Tibial artery (tissue), 4 donors: ENCODE results near the gene GLI2.

Experiments used
- DNase-seq, 2 donors: peaks; one replicate each; pipeline ENCODE4 v3.0.0-alpha.2; 2019
- H3K27ac ChIP-seq, 2 donors: fragments of 200-600 bp; sonication (generic) in 1 of 2; 1 replicate in 1 of 2; 2 replicates in 1 of 2; pipeline ENCODE4 v1.5.1; 2018 to 2019; ENCODE audit warnings: mild to moderate bottlenecking in 1 of 2
- H3K27me3 ChIP-seq, 2 donors: fragments of 200-600 bp; sonication (generic) in 1 of 2; one replicate each; pipeline versions ENCODE4 v1.5.1 to v1.6.0; 2016 to 2019
- H3K36me3 ChIP-seq, 3 donors: fragments of 200-600 bp; sonication (generic) in 2 of 3; one replicate each; pipeline ENCODE4 v1.5.1; 2016 to 2019; ENCODE audit warnings: mild to moderate bottlenecking in 2 of 3
- H3K4me1 ChIP-seq, 4 donors: fragments of 200-600 bp; sonication (generic) in 2 of 4; 1 replicate in 3 of 4; 2 replicates in 1 of 4; pipeline ENCODE4 v1.5.1; 2016 to 2019
- H3K4me3 ChIP-seq, 2 donors: fragments of 200-600 bp; sonication (generic) in 1 of 2; 1 replicate in 1 of 2; 2 replicates in 1 of 2; pipeline ENCODE4 v1.5.1; 2018 to 2019; ENCODE audit warnings: mild to moderate bottlenecking in 2 of 2
- H3K9me3 ChIP-seq, 3 donors: fragments of 200-600 bp; sonication (generic) in 1 of 3; one replicate each; pipeline ENCODE4 v1.5.1; 2016 to 2019
- intact Hi-C: fragments of 100-400 bp; cut with DNase I; formaldehyde crosslinking; loops from one replicate; pipeline ENCODE4 v1.15.0; 2023; ENCODE audit warnings: low total_unique reads
- TF ChIP-seq, protein P1 (sequence below), 2 experiments: fragments of 200-600 bp in 1 of 2; fragments of 450-650 bp in 1 of 2; IDR thresholded peaks; one replicate each; pipeline ENCODE4 v1.5.1; 2017 to 2019; ENCODE audit warnings: antibody characterized with exemption in 2 of 2, mild to moderate bottlenecking in 1 of 2, moderate library complexity in 1 of 2

Gene GLI2

DNA sequence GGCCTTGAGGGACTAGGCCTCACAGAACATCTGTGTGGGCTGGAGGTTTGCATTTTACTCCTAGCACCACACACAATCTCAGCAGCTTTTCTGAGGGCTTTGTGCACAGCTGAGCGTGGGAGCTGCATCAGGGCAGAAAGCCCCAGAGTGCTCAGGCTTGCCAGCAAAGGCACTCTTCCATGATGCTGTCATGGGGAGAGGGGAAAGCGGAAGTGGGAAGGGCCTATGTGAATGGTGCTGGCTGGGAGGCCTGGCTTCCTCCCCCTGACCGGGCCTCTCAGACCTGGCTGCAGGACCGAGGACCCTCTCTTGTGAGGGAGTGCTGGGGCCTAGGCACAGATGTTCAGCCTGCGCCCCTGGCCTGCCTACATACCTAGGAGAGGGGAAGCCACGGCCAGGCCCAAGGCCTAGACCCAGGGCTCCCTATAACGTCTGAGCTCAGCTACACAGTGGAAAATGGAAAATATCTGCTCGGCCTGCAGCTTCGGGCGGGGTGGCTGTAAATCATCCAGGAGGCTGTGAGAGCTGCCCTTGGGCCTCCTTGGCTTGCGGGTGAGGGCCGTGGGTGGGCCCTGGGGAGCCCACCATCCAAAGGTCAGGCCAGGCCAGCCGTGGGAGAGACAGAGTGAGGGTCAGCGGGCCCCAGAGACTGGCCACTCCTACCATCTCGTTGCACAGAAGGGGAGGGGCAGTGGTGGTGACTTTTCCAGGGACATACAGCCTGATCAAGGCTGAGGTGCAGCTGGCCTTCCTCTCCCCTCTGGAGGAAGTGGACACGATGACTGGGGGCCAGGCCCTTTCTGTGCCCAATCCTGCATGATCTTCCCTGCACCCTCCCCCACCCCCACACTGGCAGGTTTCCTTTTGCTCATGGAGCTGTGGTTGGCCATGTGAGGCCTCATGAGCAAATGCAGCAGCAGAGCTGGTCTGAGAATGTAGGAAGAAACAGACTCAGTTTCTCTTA lies 22.8 kb downstream of the GLI2 start:
- Histone ChIP-seq H3K9me3 (no peaks in the 10 kb centered on the region), H3K4me3 (no peak overlapping the region), H3K4me1 (peaks cover 0 to 44% (median 38%) of the 10 kb centered on the region in 4 donors), H3K27me3 (no peaks in the 10 kb centered on the region), H3K36me3 (no peaks in the 10 kb centered on the region), H3K27ac (peak overlapping the region; percentile 56 to 60)
- intact Hi-C loops = no loop called here
- TF ChIP-seq, protein P1, sequence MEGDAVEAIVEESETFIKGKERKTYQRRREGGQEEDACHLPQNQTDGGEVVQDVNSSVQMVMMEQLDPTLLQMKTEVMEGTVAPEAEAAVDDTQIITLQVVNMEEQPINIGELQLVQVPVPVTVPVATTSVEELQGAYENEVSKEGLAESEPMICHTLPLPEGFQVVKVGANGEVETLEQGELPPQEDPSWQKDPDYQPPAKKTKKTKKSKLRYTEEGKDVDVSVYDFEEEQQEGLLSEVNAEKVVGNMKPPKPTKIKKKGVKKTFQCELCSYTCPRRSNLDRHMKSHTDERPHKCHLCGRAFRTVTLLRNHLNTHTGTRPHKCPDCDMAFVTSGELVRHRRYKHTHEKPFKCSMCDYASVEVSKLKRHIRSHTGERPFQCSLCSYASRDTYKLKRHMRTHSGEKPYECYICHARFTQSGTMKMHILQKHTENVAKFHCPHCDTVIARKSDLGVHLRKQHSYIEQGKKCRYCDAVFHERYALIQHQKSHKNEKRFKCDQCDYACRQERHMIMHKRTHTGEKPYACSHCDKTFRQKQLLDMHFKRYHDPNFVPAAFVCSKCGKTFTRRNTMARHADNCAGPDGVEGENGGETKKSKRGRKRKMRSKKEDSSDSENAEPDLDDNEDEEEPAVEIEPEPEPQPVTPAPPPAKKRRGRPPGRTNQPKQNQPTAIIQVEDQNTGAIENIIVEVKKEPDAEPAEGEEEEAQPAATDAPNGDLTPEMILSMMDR (IDR thresholded peaks at IDR 0.05) = no peak
- DNase-seq = peak; percentile 19 to 68

DNA sequence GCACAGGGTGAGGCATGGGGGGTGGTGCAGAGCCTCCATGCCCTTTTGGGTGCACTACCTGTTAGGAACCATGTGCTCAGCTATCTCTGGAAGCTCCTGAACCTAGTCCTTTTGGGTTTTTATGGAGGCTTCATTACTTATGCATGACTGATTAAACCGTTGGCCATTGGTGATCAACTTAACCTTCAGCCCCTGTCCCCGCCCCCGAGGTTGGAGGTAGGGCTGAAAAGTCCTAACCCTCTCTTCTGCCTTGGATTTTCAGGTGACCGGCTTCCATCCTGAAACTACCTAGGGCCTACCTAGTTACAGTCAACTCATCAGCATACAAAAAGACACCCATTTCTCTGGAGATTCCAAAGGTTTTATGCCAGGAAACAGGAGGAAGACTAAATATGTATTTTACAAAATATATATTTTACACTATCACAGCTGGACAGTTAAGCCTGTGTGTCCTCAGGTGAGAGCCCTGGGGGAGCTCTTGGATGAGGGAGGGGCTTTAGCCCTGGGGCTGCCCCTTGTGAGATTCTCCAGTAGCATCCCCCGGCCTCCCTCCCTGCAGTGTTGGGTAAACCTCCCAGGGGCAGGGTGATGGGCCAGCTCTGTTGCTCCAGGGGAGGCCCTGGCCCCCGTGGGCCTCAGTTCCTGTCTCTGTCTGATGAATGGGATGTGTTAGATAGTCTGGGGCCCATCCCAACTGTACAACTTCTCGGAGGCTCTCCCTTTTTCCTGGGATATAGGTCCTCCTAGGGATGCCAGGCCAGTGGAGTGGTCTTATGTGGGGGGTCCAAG lies 24.1 kb downstream of the GLI2 start:
- Histone ChIP-seq H3K9me3 (no peaks in the 10 kb centered on the region), H3K4me1 (peaks cover 0 to 54% (median 44%) of the 10 kb centered on the region in 4 donors), H3K36me3 (no peaks in the 10 kb centered on the region), H3K27me3 (no peaks in the 10 kb centered on the region), H3K4me3 (no peak overlapping the region), H3K27ac (no peak overlapping the region)
- TF ChIP-seq, protein P1 (IDR thresholded peaks at IDR 0.05) = no peak
- intact Hi-C loops = no loop called here
- DNase-seq = peak; percentile 13 to 53

DNA sequence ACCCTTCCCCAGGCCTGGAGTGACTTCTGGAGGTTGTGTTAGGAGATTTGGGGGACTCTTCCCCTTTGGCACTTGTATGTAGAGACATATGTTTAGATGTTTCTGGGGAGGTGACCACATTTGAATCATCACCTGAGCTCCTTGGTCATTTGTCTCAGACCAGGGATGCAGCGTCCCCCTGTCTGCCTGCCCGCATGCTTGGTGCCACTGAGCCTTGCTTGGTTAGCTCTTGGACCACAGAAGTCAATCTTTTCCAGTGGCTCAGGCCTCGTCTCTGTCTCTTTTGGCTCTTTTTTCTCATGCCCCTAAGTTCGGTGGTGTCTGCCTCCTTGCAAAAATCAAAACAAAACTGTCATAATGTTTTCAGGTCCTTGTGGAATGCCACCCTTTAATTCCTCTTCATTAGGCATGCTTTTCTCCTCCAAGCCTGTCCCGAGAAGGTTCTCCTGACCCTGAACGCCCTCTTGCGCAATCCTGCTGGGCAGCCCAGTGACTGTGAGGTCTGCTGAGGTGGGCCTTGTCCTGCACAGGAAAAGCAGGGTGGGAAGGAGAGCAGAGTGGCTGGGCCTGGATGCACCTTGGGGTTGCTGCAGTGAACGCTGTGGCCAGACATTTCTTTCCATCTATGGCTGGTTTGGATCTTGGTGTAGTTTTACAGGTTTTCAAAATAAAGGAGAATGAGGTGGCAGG lies 24.9 kb downstream of the GLI2 start:
- Histone ChIP-seq H3K4me1 (peaks cover 0 to 62% (median 52%) of the 10 kb centered on the region in 4 donors), H3K27me3 (no peaks in the 10 kb centered on the region), H3K9me3 (no peaks in the 10 kb centered on the region), H3K27ac (peak overlapping the region in 1 of 2 donors; percentile 18), H3K36me3 (no peaks in the 10 kb centered on the region), H3K4me3 (no peak overlapping the region)
- TF ChIP-seq, protein P1 (IDR thresholded peaks at IDR 0.05) = no peak
- intact Hi-C loops = no loop called here
- peak; percentile 75 to 79 for DNase-seq

DNA sequence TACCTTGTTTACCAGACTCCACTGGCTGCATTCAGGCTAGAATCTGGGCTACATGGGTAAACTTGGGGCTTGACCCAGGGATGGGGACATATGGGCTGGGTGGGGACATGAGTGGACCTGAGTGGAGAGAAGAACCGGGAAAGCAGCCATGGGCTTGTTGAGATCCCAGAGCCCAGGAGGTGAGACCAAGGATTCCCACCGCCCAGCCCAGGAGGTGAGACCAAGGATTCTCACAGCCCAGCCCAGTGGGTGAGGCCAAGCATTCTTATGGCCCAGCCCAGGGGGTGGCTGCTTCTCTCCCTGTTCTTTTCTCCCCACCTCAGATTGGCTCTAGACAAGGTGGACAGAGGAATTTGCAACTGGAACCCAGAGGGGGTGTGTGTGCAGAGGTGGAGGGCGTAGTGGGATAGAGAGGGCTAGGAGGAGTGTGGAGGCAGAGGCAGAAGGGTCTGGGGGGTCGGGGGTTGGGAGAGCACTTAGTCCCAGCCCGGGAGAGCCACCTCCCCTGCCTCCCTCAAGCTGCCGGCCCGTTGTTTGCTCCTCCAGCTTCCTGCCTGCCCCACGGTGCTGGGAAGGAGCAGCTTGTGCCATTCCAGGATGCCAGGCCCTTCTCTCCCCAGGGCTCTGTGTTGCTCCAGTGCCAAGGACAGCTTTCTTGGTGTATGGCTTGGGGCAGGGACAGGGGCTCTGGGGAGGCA lies 25.6 kb downstream of the GLI2 start:
- TF ChIP-seq, protein P1 (IDR thresholded peaks at IDR 0.05) = no peak
- H3K4me1 ChIP-seq = peaks cover 0 to 70% (median 55%) of the 10 kb centered on the region in 4 donors
- no peaks in the 10 kb centered on the region for H3K9me3 ChIP-seq
- intact Hi-C loops = no loop called here
- no peak overlapping the region for H3K4me3 ChIP-seq
- no peaks in the 10 kb centered on the region for H3K27me3 ChIP-seq
- peak overlapping the region in 1 of 2 donors; percentile 18 for H3K27ac ChIP-seq
- peak; percentile 22 to 59 for DNase-seq
- H3K36me3 ChIP-seq = no peaks in the 10 kb centered on the region

DNA sequence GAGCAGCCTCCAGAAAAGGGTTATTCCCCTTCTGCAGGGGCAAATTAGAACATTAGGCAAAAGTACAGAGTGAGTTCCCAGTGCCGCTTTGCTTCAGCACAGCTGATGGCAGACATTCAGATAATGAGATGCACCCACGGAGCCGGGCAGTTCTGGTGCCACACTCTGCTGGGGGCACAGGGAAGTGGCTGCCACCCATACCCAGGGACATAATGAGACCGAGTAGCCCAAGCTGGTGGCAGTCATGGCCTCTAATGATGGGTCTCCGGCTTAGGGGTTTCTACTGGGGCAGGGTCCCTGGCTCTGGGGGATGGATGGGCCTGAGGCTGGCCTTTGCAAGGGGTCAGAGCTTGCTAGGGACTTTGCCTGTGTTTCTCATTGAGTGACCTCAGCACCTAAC lies 26.2 kb downstream of the GLI2 start:
- Histone ChIP-seq H3K36me3 (no peaks in the 10 kb centered on the region), H3K4me3 (no peak overlapping the region), H3K9me3 (no peaks in the 10 kb centered on the region), H3K27ac (no peak overlapping the region), H3K27me3 (no peaks in the 10 kb centered on the region), H3K4me1 (peaks cover 0 to 72% (median 57%) of the 10 kb centered on the region in 4 donors)
- intact Hi-C loops = no loop called here
- peak; percentile 15 to 48 for DNase-seq
- TF ChIP-seq, protein P1 (IDR thresholded peaks at IDR 0.05) = no peak
